Neural progenitor cell (in vitro differentiated cells): Measurements from ENCODE around the gene KRTAP9-7.

Source experiments
- CTCF ChIP-seq: fragments of 200-600 bp; sonication (generic); IDR thresholded peaks from 2 replicates; pipeline ENCODE4 v1.5.1; 2017; ENCODE audit warnings: antibody characterized with exemption, mild to moderate bottlenecking
- EZH2 ChIP-seq: fragments of 200-600 bp; sonication (generic); IDR thresholded peaks from 2 replicates; pipeline ENCODE4 v1.6.1; 2017; ENCODE audit warnings: antibody characterized with exemption, mild to moderate bottlenecking, moderate library complexity
- EZH2phosphoT487 ChIP-seq: fragments of 200-600 bp; sonication (generic); IDR thresholded peaks from 2 replicates; pipeline ENCODE4 v1.6.1; 2017; ENCODE audit warnings: antibody characterized with exemption

- no peak for TF ChIP-seq EZH2
- no peak for TF ChIP-seq CTCF
- no peak for TF ChIP-seq EZH2phosphoT487
Observed at GRCh38 chr17:41251261-41251660, 24.2 kb upstream of the KRTAP9-7 start.
